Right lobe of liver (tissue), 6 donors: ENCODE measurements around the gene ZNF341. TPM values are rescaled to one million over a fixed set of nuclear protein-coding genes. Genes with fewer than 3 reads are reported as not detected.

Experiments used
- ATAC-seq, 4 donors: fragments of 200-7000 bp; cut with Tn5 transposase; one replicate each; pipeline ENCODE4 v1.9.1; 2020; ENCODE audit warnings: mild to moderate bottlenecking in 4 of 4, moderate library complexity in 4 of 4
- DNase-seq, 3 donors: peaks; one replicate each; pipeline ENCODE4 v3.0.0-alpha.2; 2020
- H3K27ac ChIP-seq, 3 donors: fragments of 200-600 bp; one replicate each; pipeline ENCODE4 v1.8.0; 2022
- H3K27me3 ChIP-seq, 2 donors: fragments of 200-600 bp; one replicate each; pipeline ENCODE4 v1.8.0; 2022
- H3K36me3 ChIP-seq, 4 donors: fragments of 200-600 bp; sonication (generic) in 1 of 4; one replicate each; pipeline versions ENCODE4 v1.5.1 to v1.8.0; 2017 to 2022; ENCODE audit warnings: control low read depth in 1 of 4
- H3K4me1 ChIP-seq, 4 donors: fragments of 200-600 bp; sonication (generic) in 1 of 4; one replicate each; pipeline versions ENCODE4 v1.5.1 to v1.8.0; 2017 to 2022; ENCODE audit warnings: control low read depth in 1 of 4
- H3K4me3 ChIP-seq, 3 donors: fragments of 200-600 bp; one replicate each; pipeline ENCODE4 v1.8.0; 2022
- H3K9me3 ChIP-seq, 4 donors: fragments of 200-600 bp; sonication (generic) in 1 of 4; one replicate each; pipeline versions ENCODE4 v1.5.1 to v1.8.0; 2017 to 2022; ENCODE audit warnings: control low read depth in 1 of 4
- POLR2A ChIP-seq: fragments of 450-650 bp; IDR thresholded peaks from one replicate; pipeline ENCODE4 v1.6.1; 2017; ENCODE audit warnings: antibody characterized with exemption, mild to moderate bottlenecking
- WGBS: methylation state at CpG from one replicate; pipeline ENCODE4 v1.1.6; 2018; ENCODE audit warnings: low coverage, low lambda C conversion rate; ENCODE audit not compliant: insufficient coverage; ENCODE audit errors: missing lambda C conversion rate; 5-methylcytosine and 5-hydroxymethylcytosine counted together
- intact Hi-C, 2 donors: fragments of 100-400 bp; cut with DNase I; formaldehyde crosslinking; loops; one replicate each; pipeline versions ENCODE4 v1.11.2 to v1.14.1; 2022
- total RNA-seq, 6 experiments: library from RNA; depleted of rRNA in 2 of 6; stranded (reverse); fragments of >200 nt in 2 of 6; fragmentation: NEBNext Ultra II Directional in 3 of 6; extraction: Animal tissue kit (Norgen Biotek cat#: 25700) in 3 of 6; gene quantifications; one replicate each; pipeline versions ENCODE4 v1.1.0 to v1.2.4, GENCODE V29; 2016 to 2023
- TF ChIP-seq, protein P1 (sequence below), 4 donors: fragments of 200-600 bp in 3 of 4; fragments of 450-650 bp in 1 of 4; IDR thresholded peaks; one replicate each; pipeline versions ENCODE4 v1.5.1 to v1.8.0; 2016 to 2022; ENCODE audit warnings: antibody characterized with exemption in 4 of 4, mild to moderate bottlenecking in 2 of 4
- donor health status: DM: no; HTN: yes; CAD: no.
- donor health status: DM: no; HTN: no; CAD: no.
- donor health status: DM: no; HTN: no; CAD: no.
- donor health status: DM: no; HTN: yes; CAD: no.
- donor health status: DM: no; HTN: yes; CAD: no.

The ZNF341 gene
- total RNA-seq, 6 experiments from 2014 or later, result 0.99 to 2.0 (median 1.6) TPM

DNA sequence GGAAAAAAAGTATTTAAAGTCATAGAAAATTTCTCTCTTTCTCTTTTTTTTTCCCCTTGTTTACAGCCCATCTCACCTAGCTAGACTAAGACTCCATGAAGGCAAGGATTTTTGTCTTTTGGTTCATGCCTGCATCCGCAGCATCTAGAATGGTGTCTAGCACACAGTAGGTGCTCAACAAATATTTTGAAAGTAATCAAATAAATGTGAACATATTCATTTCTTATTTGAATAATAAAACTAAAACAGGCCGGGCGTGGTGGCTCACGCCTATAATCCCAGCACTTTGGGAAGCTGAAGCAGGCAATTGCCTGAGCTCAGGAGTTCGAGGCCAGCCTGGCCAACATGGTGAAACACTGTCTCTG is 4.7 kb upstream of the ZNF341 start:
- H3K27me3 ChIP-seq, result no peaks in the 10 kb centered on the region
- no peak overlapping the region for H3K4me3 ChIP-seq
- WGBS, result 88% methylated on average over 2 of the region's 5 CpGs
- no peak for TF ChIP-seq POLR2A
- TF ChIP-seq, protein P1, sequence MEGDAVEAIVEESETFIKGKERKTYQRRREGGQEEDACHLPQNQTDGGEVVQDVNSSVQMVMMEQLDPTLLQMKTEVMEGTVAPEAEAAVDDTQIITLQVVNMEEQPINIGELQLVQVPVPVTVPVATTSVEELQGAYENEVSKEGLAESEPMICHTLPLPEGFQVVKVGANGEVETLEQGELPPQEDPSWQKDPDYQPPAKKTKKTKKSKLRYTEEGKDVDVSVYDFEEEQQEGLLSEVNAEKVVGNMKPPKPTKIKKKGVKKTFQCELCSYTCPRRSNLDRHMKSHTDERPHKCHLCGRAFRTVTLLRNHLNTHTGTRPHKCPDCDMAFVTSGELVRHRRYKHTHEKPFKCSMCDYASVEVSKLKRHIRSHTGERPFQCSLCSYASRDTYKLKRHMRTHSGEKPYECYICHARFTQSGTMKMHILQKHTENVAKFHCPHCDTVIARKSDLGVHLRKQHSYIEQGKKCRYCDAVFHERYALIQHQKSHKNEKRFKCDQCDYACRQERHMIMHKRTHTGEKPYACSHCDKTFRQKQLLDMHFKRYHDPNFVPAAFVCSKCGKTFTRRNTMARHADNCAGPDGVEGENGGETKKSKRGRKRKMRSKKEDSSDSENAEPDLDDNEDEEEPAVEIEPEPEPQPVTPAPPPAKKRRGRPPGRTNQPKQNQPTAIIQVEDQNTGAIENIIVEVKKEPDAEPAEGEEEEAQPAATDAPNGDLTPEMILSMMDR (IDR thresholded peaks at IDR 0.05), result no peak
- no peaks in the 10 kb centered on the region for H3K36me3 ChIP-seq
- peaks cover 0 to 21% (median 0%) of the 10 kb centered on the region in 4 donors for H3K4me1 ChIP-seq
- ATAC-seq, result no peak
- H3K27ac ChIP-seq, result no peak overlapping the region
- H3K9me3 ChIP-seq, result no peaks in the 10 kb centered on the region
- intact Hi-C loops, result loop anchor here in 1 of 2 donors (10.0 kb wide), 1 partner anchor 52 kb away; the partner anchor contains the start of gene NECAB3
- DNase-seq, result no peak

DNA sequence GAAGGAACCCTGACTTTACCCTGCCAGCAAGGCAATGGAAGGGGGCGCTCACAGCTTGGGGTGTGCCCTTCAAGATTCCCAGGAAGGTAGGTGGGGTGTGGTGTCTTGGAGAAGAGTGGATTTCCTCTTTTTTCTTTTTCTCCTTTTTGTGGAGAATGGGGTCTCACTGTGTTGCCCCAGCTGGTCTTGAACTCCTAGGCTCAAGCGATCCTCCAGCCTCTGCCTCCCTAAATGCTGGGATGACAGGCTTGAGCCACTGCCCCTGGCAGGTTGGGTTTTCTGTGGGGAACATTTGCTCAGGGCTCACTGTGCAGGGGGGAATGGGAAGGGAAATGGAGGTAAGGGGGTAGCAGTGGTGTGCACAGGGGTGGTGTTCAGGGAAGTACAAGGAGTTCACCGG is 4.0 kb upstream of the ZNF341 start:
- WGBS, result 82% methylated on average over 1 of the region's 3 CpGs
- Histone ChIP-seq H3K4me3 (no peak overlapping the region), H3K36me3 (no peaks in the 10 kb centered on the region), H3K4me1 (peaks cover 0 to 23% (median 1%) of the 10 kb centered on the region in 4 donors), H3K27me3 (no peaks in the 10 kb centered on the region), H3K9me3 (no peaks in the 10 kb centered on the region), H3K27ac (no peak overlapping the region)
- no peak for TF ChIP-seq POLR2A
- TF ChIP-seq, protein P1 (IDR thresholded peaks at IDR 0.05), result no peak
- DNase-seq (no peak), ATAC-seq (no peak)
- intact Hi-C loops, result loop anchor here in 1 of 2 donors (10.0 kb wide), 1 partner anchor 53 kb away; the partner anchor contains the start of gene NECAB3

DNA sequence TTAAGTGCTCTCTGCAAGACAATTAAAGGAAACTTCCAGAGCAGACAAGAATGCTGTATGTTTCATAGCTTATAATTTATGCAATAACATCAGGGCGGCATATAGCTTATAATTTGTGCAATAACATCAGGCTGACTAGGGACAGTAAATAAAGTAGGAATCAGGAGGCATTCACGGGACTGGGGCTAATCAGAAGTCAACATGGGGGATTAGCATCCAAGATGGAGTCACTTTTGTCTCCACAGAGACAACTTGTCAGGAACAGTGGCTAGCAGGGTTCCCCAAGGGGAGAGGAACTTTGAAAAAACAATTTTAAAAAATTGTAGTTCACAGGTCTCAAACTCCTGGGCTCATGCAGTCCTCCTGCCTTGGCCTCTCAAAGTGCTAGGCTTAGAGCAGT is 3.3 kb upstream of the ZNF341 start:
- WGBS, result 61% methylated on average over 2 of the region's 2 CpGs
- H3K27me3 ChIP-seq, result no peaks in the 10 kb centered on the region
- no peak for DNase-seq

DNA sequence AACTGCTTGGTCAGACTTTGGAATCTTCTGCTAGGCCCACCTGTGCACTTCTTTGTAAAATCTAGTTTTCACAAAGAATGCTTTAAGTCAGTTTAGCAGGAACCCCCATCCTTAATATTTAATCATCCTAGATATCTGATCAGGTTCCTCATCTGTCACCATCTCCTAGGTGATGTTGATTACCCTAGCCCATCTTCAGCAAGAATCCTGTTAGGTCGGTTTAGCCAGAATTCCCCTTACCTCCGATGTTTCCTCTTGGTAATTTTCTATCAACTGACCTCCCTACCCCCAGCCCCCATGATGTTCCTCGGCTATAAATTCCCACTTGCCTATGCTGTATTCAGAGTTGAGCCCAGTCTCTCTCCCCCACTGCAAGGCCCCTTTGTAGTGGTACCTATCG is 2.7 kb upstream of the ZNF341 start:
- no peak for ATAC-seq
- Histone ChIP-seq H3K4me1 (peaks cover 0 to 26% (median 8%) of the 10 kb centered on the region in 4 donors), H3K4me3 (no peak overlapping the region), H3K9me3 (no peaks in the 10 kb centered on the region), H3K36me3 (no peaks in the 10 kb centered on the region), H3K27me3 (no peaks in the 10 kb centered on the region), H3K27ac (no peak overlapping the region)
- 78% methylated on average over 4 of the region's 4 CpGs for WGBS
- TF ChIP-seq, protein P1 (IDR thresholded peaks at IDR 0.05), result no peak
- no peak for TF ChIP-seq POLR2A
- DNase-seq, result no peak
- intact Hi-C loops, result loop anchor here in 1 of 2 donors (10.0 kb wide), 1 partner anchor 54 kb away; the partner anchor contains the start of gene NECAB3

More for the DNA sequence above, 3.3 kb upstream of the ZNF341 start:
- intact Hi-C loops, result loop anchor here in 1 of 2 donors (10.0 kb wide), 1 partner anchor 54 kb away; the partner anchor contains the start of gene NECAB3
- H3K4me1 ChIP-seq, result peaks cover 0 to 28% (median 4%) of the 10 kb centered on the region in 4 donors
- no peak for TF ChIP-seq POLR2A
- TF ChIP-seq, protein P1 (IDR thresholded peaks at IDR 0.05), result no peak
- no peaks in the 10 kb centered on the region for H3K9me3 ChIP-seq
- ATAC-seq, result no peak
- H3K4me3 ChIP-seq, result no peak overlapping the region
- no peaks in the 10 kb centered on the region for H3K36me3 ChIP-seq
- H3K27ac ChIP-seq, result no peak overlapping the region
